KMS-11 (cell line): ENCODE results near the gene CDH1.

Experiments used
- H2AFZ ChIP-seq: fragments of 200-600 bp; sonication (generic); 2 replicates; pipeline ENCODE4 v1.6.1; 2016; ENCODE audit warnings: antibody characterized with exemption, mixed run types, low read depth
- H3K27ac ChIP-seq: fragments of 200-600 bp; sonication (generic); 2 replicates; pipeline ENCODE4 v1.6.1; 2016; ENCODE audit warnings: mild to moderate bottlenecking, mixed run types
- H3K27me3 ChIP-seq: fragments of 200-600 bp; sonication (generic); 2 replicates; pipeline ENCODE4 v1.6.1; 2017; ENCODE audit warnings: mild to moderate bottlenecking, low read depth, mixed run types, moderate library complexity; ENCODE audit not compliant: insufficient read depth
- H3K36me3 ChIP-seq: fragments of 200-600 bp; sonication (generic); 2 replicates; pipeline ENCODE4 v1.6.1; 2017; ENCODE audit warnings: mild to moderate bottlenecking, mixed run types; ENCODE audit not compliant: insufficient read depth
- H3K4me1 ChIP-seq: fragments of 200-600 bp; sonication (generic); 2 replicates; pipeline ENCODE4 v1.6.1; 2016; ENCODE audit warnings: mild to moderate bottlenecking, low read depth, mixed run types; ENCODE audit not compliant: poor library complexity, severe bottlenecking
- H3K4me2 ChIP-seq: fragments of 200-600 bp; sonication (generic); 2 replicates; pipeline ENCODE4 v1.7.0; 2016; ENCODE audit warnings: mild to moderate bottlenecking, mixed run types
- H3K4me3 ChIP-seq: fragments of 200-600 bp; sonication (generic); IDR thresholded peaks from 2 replicates; pipeline ENCODE4 v1.6.1; 2017; ENCODE audit warnings: low read depth, low read length, mixed read lengths; ENCODE audit not compliant: insufficient read depth
- H3K79me2 ChIP-seq: fragments of 200-600 bp; sonication (generic); 2 replicates; pipeline ENCODE4 v1.6.1; 2016; ENCODE audit warnings: low read depth, mixed run types; ENCODE audit not compliant: insufficient read depth
- H3K9ac ChIP-seq: fragments of 200-600 bp; sonication (generic); 2 replicates; pipeline ENCODE4 v1.6.1; 2016; ENCODE audit warnings: mild to moderate bottlenecking, mixed run types
- H4K20me1 ChIP-seq: fragments of 200-600 bp; sonication (generic); 2 replicates; pipeline ENCODE4 v1.6.1; 2016; ENCODE audit warnings: mild to moderate bottlenecking, mixed run types; ENCODE audit not compliant: insufficient read depth
- TF ChIP-seq, protein P1 (sequence below): fragments of 200-600 bp; sonication (generic); conservative IDR thresholded peaks from 2 replicates; pipeline ENCODE4 v1.6.1; 2017; ENCODE audit warnings: low read depth, mild to moderate bottlenecking, antibody characterized with exemption, low read length, moderate library complexity, mixed read lengths

The CDH1 gene

DNA sequence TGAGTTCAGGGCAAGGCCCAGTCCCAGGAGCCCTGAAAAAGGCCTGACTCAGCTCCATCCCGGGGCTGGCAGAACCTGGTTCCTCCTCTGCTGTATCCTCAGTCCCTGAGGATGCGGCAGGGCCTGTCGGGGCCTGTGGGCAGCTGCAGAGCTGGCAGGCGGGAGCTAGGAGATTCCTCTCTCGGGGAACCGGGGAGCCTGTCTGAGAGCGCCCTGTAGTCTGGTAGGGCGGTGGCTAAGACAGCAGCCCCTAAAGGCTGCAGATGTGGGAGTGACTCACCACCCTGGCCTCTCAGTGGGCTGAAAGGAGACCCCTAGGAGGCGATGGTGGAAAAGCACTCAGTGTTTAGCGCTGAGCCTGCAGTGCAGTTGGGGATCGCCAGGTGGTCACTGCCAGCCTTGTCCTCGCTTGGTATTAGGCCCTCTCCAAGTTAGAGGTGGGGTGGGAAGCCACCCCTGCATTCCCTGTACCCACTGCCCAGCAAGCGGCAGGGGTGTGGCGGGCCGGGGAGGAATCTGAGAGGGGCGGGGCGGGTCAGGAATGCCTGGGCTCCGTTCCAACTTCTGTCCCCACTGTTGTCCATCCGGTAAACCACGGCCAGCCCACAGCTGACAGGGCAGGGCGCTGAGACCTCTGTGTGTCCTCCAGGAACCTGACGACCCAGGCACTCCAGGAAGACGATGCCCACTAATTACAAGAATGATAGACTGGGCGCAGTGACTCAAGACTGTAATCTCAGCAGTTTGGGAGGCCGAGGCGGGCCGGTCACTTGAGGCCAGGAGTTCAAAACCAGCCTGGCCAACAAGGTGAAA lies 29.5 kb upstream of the CDH1 start:
- peaks cover 11% of the 10 kb centered on the region for H3K4me1 ChIP-seq
- no peak overlapping the region for H3K9ac ChIP-seq
- H4K20me1 ChIP-seq, result no peaks in the 10 kb centered on the region
- TF ChIP-seq, protein P1, sequence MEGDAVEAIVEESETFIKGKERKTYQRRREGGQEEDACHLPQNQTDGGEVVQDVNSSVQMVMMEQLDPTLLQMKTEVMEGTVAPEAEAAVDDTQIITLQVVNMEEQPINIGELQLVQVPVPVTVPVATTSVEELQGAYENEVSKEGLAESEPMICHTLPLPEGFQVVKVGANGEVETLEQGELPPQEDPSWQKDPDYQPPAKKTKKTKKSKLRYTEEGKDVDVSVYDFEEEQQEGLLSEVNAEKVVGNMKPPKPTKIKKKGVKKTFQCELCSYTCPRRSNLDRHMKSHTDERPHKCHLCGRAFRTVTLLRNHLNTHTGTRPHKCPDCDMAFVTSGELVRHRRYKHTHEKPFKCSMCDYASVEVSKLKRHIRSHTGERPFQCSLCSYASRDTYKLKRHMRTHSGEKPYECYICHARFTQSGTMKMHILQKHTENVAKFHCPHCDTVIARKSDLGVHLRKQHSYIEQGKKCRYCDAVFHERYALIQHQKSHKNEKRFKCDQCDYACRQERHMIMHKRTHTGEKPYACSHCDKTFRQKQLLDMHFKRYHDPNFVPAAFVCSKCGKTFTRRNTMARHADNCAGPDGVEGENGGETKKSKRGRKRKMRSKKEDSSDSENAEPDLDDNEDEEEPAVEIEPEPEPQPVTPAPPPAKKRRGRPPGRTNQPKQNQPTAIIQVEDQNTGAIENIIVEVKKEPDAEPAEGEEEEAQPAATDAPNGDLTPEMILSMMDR, result no peak
- no peaks in the 10 kb centered on the region for H3K27me3 ChIP-seq
- no peak overlapping the region for H3K4me3 ChIP-seq
- H3K4me2 ChIP-seq, result no peak overlapping the region
- H3K36me3 ChIP-seq, result no peaks in the 10 kb centered on the region
- H3K79me2 ChIP-seq, result no peaks in the 10 kb centered on the region
- H3K27ac ChIP-seq, result no peak overlapping the region
- no peak overlapping the region for H2AFZ ChIP-seq

DNA sequence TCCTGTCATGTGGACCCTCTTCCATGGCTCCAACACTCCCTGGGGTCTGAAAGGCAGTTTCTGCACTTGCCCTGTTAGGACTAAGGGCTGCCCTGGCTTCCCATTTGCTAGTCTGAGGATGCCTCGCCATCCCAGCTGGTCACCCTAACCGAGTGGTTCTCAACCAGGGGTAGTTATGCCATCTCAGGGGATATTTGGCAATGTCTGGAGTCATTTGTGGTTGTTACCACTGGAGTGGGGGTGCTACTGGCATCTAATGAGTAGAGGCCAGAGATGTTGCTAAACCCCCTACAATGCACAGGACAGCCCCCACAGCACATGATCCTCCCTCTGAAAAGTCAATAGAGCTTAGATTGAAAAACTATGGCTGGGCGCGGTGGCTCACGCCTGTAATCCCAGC lies 26.9 kb upstream of the CDH1 start:
- Histone ChIP-seq H3K79me2 (no peaks in the 10 kb centered on the region), H3K4me1 (peaks cover 6% of the 10 kb centered on the region), H4K20me1 (no peaks in the 10 kb centered on the region), H3K27me3 (no peaks in the 10 kb centered on the region), H2AFZ (no peak overlapping the region), H3K36me3 (no peaks in the 10 kb centered on the region), H3K4me2 (no peak overlapping the region), H3K9ac (no peak overlapping the region), H3K4me3 (no peak overlapping the region), H3K27ac (no peak overlapping the region)
- TF ChIP-seq, protein P1, result no peak

DNA sequence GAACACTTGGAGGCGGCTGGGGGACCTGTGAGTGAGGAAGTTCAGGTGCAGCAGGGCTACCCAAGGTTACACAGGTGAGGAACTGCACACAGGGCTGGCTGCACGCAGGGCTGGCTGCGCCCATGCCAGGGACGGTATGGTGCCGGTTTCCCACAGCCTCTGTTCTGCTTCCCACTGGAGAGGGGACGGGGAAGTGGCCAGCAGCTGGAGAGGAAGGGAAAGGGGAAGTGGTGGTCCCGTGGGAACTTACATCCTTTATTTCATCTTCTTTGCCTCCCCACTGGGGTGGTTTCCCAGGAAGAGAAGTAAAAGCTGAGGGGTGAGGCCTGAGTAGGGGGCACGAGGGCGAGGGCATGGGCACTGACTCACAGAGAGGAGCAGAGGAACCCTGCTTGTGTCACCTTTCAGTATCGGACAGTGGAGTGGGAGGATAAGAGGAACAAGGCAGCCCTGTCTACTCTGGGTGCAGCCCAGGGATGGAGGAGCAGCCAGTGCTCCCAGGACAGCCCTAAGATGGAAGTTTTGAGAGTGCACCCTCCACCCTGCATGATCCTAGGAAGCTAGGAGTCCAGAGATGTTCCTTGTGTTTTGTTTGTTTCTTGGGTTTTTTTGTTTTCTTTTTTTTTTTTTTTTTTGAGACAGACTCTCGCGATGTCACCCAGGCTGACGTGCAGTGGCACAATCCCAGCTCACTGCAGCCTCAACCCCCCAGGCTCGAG lies 25.5 kb upstream of the CDH1 start:
- no peaks in the 10 kb centered on the region for H3K36me3 ChIP-seq
- H2AFZ ChIP-seq, result no peak overlapping the region
- H3K79me2 ChIP-seq, result no peaks in the 10 kb centered on the region
- H3K27me3 ChIP-seq, result no peaks in the 10 kb centered on the region
- no peak overlapping the region for H3K9ac ChIP-seq
- TF ChIP-seq, protein P1, result no peak
- H3K4me1 ChIP-seq, result peaks cover 6% of the 10 kb centered on the region
- no peak overlapping the region for H3K4me3 ChIP-seq
- no peak overlapping the region for H3K27ac ChIP-seq
- no peak overlapping the region for H3K4me2 ChIP-seq
- H4K20me1 ChIP-seq, result no peaks in the 10 kb centered on the region

DNA sequence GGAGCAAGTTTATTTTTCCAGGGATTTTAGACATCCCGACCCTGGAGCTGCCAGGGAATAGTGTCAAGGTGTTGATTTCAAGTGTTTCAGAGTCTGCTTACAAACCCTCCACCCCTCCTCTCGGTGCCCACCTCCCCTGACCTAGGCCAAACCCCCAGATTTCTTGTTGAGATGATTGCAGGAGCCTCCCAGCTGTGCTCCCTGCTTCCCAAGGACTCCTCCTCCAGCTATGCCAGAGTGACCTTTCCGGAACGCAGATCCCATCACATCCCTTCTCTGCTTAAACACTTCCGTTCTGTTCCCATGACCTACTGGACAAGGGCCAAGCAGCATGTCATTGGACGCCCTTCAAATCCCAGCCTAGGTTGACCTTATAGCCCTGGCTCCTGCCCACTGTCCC lies 23.7 kb upstream of the CDH1 start:
- Histone ChIP-seq H2AFZ (no peak overlapping the region), H3K4me3 (no peak overlapping the region), H3K36me3 (no peaks in the 10 kb centered on the region), H3K79me2 (no peaks in the 10 kb centered on the region), H3K4me2 (no peak overlapping the region), H4K20me1 (no peaks in the 10 kb centered on the region), H3K27ac (no peak overlapping the region), H3K4me1 (peaks cover 6% of the 10 kb centered on the region), H3K27me3 (no peaks in the 10 kb centered on the region), H3K9ac (no peak overlapping the region)
- TF ChIP-seq, protein P1, result no peak
